PC-3 (cell line): Measurements from ENCODE around the gene SSTR5.

Experiments used
- EZH2phosphoT487 ChIP-seq: fragments of 300-600 bp; sonication (generic); IDR thresholded peaks from 2 replicates; pipeline ENCODE4 v1.6.1; 2018; ENCODE audit warnings: mild to moderate bottlenecking, antibody characterized with exemption, low read length, borderline replicate concordance
- TF ChIP-seq, protein P1 (sequence below): fragments of 300-600 bp; sonication (generic); conservative IDR thresholded peaks from 2 replicates; pipeline ENCODE4 v1.5.1; 2017; ENCODE audit warnings: antibody characterized with exemption, low read depth, mild to moderate bottlenecking, low read length

DNA sequence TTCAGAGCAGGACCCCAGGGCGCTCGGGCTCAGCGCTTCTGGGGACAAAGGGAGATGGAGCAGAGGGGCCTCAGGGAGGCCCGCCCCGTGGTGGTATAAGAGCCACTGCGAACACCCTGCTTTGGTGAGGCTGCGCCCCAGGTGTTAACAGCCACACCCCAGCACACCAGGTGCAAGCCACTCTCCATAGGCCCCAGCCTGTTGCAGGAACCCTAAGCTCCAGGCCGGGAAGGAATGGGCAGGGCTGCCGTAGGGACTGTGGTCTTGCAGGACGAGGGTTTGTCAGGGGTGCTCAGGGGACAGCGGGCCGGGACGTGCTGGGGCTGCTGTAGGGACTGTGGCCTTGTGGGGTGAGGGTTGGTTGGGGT lies 17.0 kb upstream of the SSTR5 start:
- TF ChIP-seq EZH2phosphoT487, result no peak
- TF ChIP-seq, protein P1, sequence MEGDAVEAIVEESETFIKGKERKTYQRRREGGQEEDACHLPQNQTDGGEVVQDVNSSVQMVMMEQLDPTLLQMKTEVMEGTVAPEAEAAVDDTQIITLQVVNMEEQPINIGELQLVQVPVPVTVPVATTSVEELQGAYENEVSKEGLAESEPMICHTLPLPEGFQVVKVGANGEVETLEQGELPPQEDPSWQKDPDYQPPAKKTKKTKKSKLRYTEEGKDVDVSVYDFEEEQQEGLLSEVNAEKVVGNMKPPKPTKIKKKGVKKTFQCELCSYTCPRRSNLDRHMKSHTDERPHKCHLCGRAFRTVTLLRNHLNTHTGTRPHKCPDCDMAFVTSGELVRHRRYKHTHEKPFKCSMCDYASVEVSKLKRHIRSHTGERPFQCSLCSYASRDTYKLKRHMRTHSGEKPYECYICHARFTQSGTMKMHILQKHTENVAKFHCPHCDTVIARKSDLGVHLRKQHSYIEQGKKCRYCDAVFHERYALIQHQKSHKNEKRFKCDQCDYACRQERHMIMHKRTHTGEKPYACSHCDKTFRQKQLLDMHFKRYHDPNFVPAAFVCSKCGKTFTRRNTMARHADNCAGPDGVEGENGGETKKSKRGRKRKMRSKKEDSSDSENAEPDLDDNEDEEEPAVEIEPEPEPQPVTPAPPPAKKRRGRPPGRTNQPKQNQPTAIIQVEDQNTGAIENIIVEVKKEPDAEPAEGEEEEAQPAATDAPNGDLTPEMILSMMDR, result no peak
